ENCODE results near the gene PRKN.

PRKN gene

GRCh38 chr6:161745594-161746141, 981.9 kb downstream of the PRKN start:
- Histone ChIP-seq H3K9ac (ENCODE audit: low read length) (no peak overlapping the region), H3K4ac (ENCODE audit: low read depth in 1 of 2, low read length in 2 of 2) (no peak overlapping the region), H2BK5ac (ENCODE audit: low read depth, low read length, poor library complexity, severe bottlenecking) (no peak overlapping the region), H2AK5ac (ENCODE audit: low read length, severe bottlenecking) (no peak overlapping the region), H4K91ac (ENCODE audit: low read length) (no peak overlapping the region), H3K23ac (ENCODE audit: low read length in 2 of 2) (no peak overlapping the region), H3K36me3 (ENCODE audit: control insufficient read depth in 1 of 2, insufficient read depth in 2 of 2, low read depth in 1 of 2, low read length in 2 of 2) (no peaks in the 10 kb centered on the region), H3K4me2 (ENCODE audit: low read length, poor library complexity, severe bottlenecking) (no peak overlapping the region), H3K27ac (ENCODE audit: low read length, poor library complexity, severe bottlenecking) (no peak overlapping the region), H3K79me1 (replicated peaks; ENCODE audit: low read length, poor library complexity, severe bottlenecking) (no peaks in the 10 kb centered on the region), H3K4me3 (ENCODE audit: insufficient read depth in 1 of 2, low read depth in 1 of 2, low read length in 2 of 2) (no peak overlapping the region), H4K8ac (ENCODE audit: low read length) (no peak overlapping the region), H2BK15ac (ENCODE audit: low read depth, poor library complexity, severe bottlenecking) (no peak overlapping the region), H3K4me1 (ENCODE audit: control insufficient read depth, insufficient read depth, low read depth, low read length) (peaks cover 4% of the 10 kb centered on the region), H3K14ac (ENCODE audit: low read length in 2 of 2) (no peak overlapping the region), H3K27me3 (ENCODE audit: control insufficient read depth in 1 of 2, insufficient read depth in 1 of 2, low read length in 2 of 2) (no peaks in the 10 kb centered on the region), H2AFZ (ENCODE audit: low read depth, low read length) (no peak overlapping the region), H3K18ac (ENCODE audit: low read depth in 1 of 2, low read length in 2 of 2) (no peak overlapping the region), H3K9me3 (ENCODE audit: control insufficient read depth, low read length) (no peaks in the 10 kb centered on the region), H2BK12ac (ENCODE audit: low read length in 2 of 2) (no peak overlapping the region), H2BK120ac (ENCODE audit: low read depth, low read length) (no peak overlapping the region)
- 65% methylated on average over 5 of the region's 5 CpGs for WGBS
- DNase-seq, result no peak

GRCh38 chr6:161745128-161745527, 982.4 kb downstream of the PRKN start:
- Histone ChIP-seq H3K4me2 (ENCODE audit: low read length, poor library complexity, severe bottlenecking) (no peak overlapping the region), H3K4me1 (ENCODE audit: control insufficient read depth, insufficient read depth, low read depth, low read length) (peaks cover 2% of the 10 kb centered on the region), H3K9me3 (ENCODE audit: control insufficient read depth, low read length) (no peaks in the 10 kb centered on the region), H2BK5ac (ENCODE audit: low read depth, low read length, poor library complexity, severe bottlenecking) (no peak overlapping the region), H3K4me3 (ENCODE audit: insufficient read depth in 1 of 2, low read depth in 1 of 2, low read length in 2 of 2) (no peak overlapping the region), H2BK120ac (ENCODE audit: low read depth, low read length) (no peak overlapping the region), H3K27me3 (ENCODE audit: control insufficient read depth in 1 of 2, insufficient read depth in 1 of 2, low read length in 2 of 2) (no peaks in the 10 kb centered on the region), H4K8ac (ENCODE audit: low read length) (no peak overlapping the region), H3K79me1 (replicated peaks; ENCODE audit: low read length, poor library complexity, severe bottlenecking) (no peaks in the 10 kb centered on the region), H3K9ac (ENCODE audit: low read length) (no peak overlapping the region), H2BK12ac (ENCODE audit: low read length in 2 of 2) (no peak overlapping the region), H3K27ac (ENCODE audit: low read length, poor library complexity, severe bottlenecking) (no peak overlapping the region), H3K23ac (ENCODE audit: low read length in 2 of 2) (no peak overlapping the region), H2AFZ (ENCODE audit: low read depth, low read length) (no peak overlapping the region), H3K14ac (ENCODE audit: low read length in 2 of 2) (no peak overlapping the region), H4K91ac (ENCODE audit: low read length) (no peak overlapping the region), H3K4ac (ENCODE audit: low read depth in 1 of 2, low read length in 2 of 2) (no peak overlapping the region), H2AK5ac (ENCODE audit: low read length, severe bottlenecking) (no peak overlapping the region), H3K18ac (ENCODE audit: low read depth in 1 of 2, low read length in 2 of 2) (no peak overlapping the region), H2BK15ac (ENCODE audit: low read depth, poor library complexity, severe bottlenecking) (no peak overlapping the region), H3K36me3 (ENCODE audit: control insufficient read depth in 1 of 2, insufficient read depth in 2 of 2, low read depth in 1 of 2, low read length in 2 of 2) (no peaks in the 10 kb centered on the region)
- WGBS, result 87% methylated on average over 2 of the region's 2 CpGs
- DNase-seq, result no peak

- no peak overlapping the region for H3K14ac ChIP-seq (ENCODE audit: low read length in 2 of 2)
- no peak overlapping the region for H3K4me3 ChIP-seq (ENCODE audit: insufficient read depth in 1 of 2, low read depth in 1 of 2, low read length in 2 of 2)
- no peak overlapping the region for H2AFZ ChIP-seq (ENCODE audit: low read depth, low read length)
- no peak overlapping the region for H4K8ac ChIP-seq (ENCODE audit: low read length)
- H3K9ac ChIP-seq (ENCODE audit: low read length), result no peak overlapping the region
- 85% methylated on average over 11 of the region's 14 CpGs for WGBS
- H3K18ac ChIP-seq (ENCODE audit: low read depth in 1 of 2, low read length in 2 of 2), result no peak overlapping the region
- H3K4ac ChIP-seq (ENCODE audit: low read depth in 1 of 2, low read length in 2 of 2), result no peak overlapping the region
- no peak overlapping the region for H2AK5ac ChIP-seq (ENCODE audit: low read length, severe bottlenecking)
- no peaks in the 10 kb centered on the region for H3K79me1 ChIP-seq (replicated peaks; ENCODE audit: low read length, poor library complexity, severe bottlenecking)
- H3K27me3 ChIP-seq (ENCODE audit: control insufficient read depth in 1 of 2, insufficient read depth in 1 of 2, low read length in 2 of 2), result no peaks in the 10 kb centered on the region
- H2BK120ac ChIP-seq (ENCODE audit: low read depth, low read length), result no peak overlapping the region
- H2BK15ac ChIP-seq (ENCODE audit: low read depth, poor library complexity, severe bottlenecking), result no peak overlapping the region
- peaks cover 2% of the 10 kb centered on the region for H3K4me1 ChIP-seq (ENCODE audit: control insufficient read depth, insufficient read depth, low read depth, low read length)
- H3K9me3 ChIP-seq (ENCODE audit: control insufficient read depth, low read length), result no peaks in the 10 kb centered on the region
- H3K27ac ChIP-seq (ENCODE audit: low read length, poor library complexity, severe bottlenecking), result no peak overlapping the region
- DNase-seq, result no peak
- H3K4me2 ChIP-seq (ENCODE audit: low read length, poor library complexity, severe bottlenecking), result no peak overlapping the region
- H3K23ac ChIP-seq (ENCODE audit: low read length in 2 of 2), result no peak overlapping the region
- H3K36me3 ChIP-seq (ENCODE audit: control insufficient read depth in 1 of 2, insufficient read depth in 2 of 2, low read depth in 1 of 2, low read length in 2 of 2), result no peaks in the 10 kb centered on the region
- H2BK12ac ChIP-seq (ENCODE audit: low read length in 2 of 2), result no peak overlapping the region
- no peak overlapping the region for H2BK5ac ChIP-seq (ENCODE audit: low read depth, low read length, poor library complexity, severe bottlenecking)
- no peak overlapping the region for H4K91ac ChIP-seq (ENCODE audit: low read length)
Measured at GRCh38 chr6:161744211-161745067, 983.1 kb downstream of the PRKN start.

- Histone ChIP-seq H3K14ac (ENCODE audit: low read length in 2 of 2) (no peak overlapping the region), H3K23ac (ENCODE audit: low read length in 2 of 2) (no peak overlapping the region), H2BK15ac (ENCODE audit: low read depth, poor library complexity, severe bottlenecking) (no peak overlapping the region), H3K4me3 (ENCODE audit: insufficient read depth in 1 of 2, low read depth in 1 of 2, low read length in 2 of 2) (no peak overlapping the region), H3K79me1 (replicated peaks; ENCODE audit: low read length, poor library complexity, severe bottlenecking) (no peaks in the 10 kb centered on the region), H2AK5ac (ENCODE audit: low read length, severe bottlenecking) (no peak overlapping the region), H3K4ac (ENCODE audit: low read depth in 1 of 2, low read length in 2 of 2) (no peak overlapping the region), H3K4me2 (ENCODE audit: low read length, poor library complexity, severe bottlenecking) (no peak overlapping the region), H4K91ac (ENCODE audit: low read length) (no peak overlapping the region), H3K9ac (ENCODE audit: low read length) (no peak overlapping the region), H3K27ac (ENCODE audit: low read length, poor library complexity, severe bottlenecking) (no peak overlapping the region), H3K27me3 (ENCODE audit: control insufficient read depth in 1 of 2, insufficient read depth in 1 of 2, low read length in 2 of 2) (no peaks in the 10 kb centered on the region), H3K36me3 (ENCODE audit: control insufficient read depth in 1 of 2, insufficient read depth in 2 of 2, low read depth in 1 of 2, low read length in 2 of 2) (no peaks in the 10 kb centered on the region), H3K4me1 (ENCODE audit: control insufficient read depth, insufficient read depth, low read depth, low read length) (peaks cover 2% of the 10 kb centered on the region), H2BK12ac (ENCODE audit: low read length in 2 of 2) (no peak overlapping the region), H4K8ac (ENCODE audit: low read length) (no peak overlapping the region), H3K18ac (ENCODE audit: low read depth in 1 of 2, low read length in 2 of 2) (no peak overlapping the region), H2BK120ac (ENCODE audit: low read depth, low read length) (no peak overlapping the region), H3K9me3 (ENCODE audit: control insufficient read depth, low read length) (no peaks in the 10 kb centered on the region), H2BK5ac (ENCODE audit: low read depth, low read length, poor library complexity, severe bottlenecking) (no peak overlapping the region), H2AFZ (ENCODE audit: low read depth, low read length) (no peak overlapping the region)
- DNase-seq, result no peak
- 85% methylated on average over 13 of the region's 15 CpGs for WGBS
Measured at GRCh38 chr6:161743509-161744178, 983.9 kb downstream of the PRKN start.
